Naive thymus-derived CD4-positive, alpha-beta T cell (primary cell): Measurements from ENCODE around the gene PCDHA10. TPM values are rescaled to one million over a fixed set of nuclear protein-coding genes. Genes with fewer than 3 reads are reported as not detected.
"Not testable (repeated sequence)": the region's sequence is repeated elsewhere in the genome, so short reads cannot be mapped to it uniquely, and the experiment has no call there.

Experiments used
- ATAC-seq: fragments of 150-1000 bp; cut with Tn5 transposase; 2 replicates; pipeline ENCODE4 v1.10.0; 2021; ENCODE audit warnings: mild to moderate bottlenecking, moderate library complexity
- CTCF ChIA-PET: fragments of 350-600 bp; sonication (Branson Sonifier 250); formaldehyde crosslinking; loops from one replicate; lab custom pipeline; 2021; ENCODE audit warnings: antibody characterized with exemption; lab: Charles Lee
- POLR2A ChIA-PET: fragments of 350-600 bp; sonication (Branson Sonifier 250); formaldehyde crosslinking; loops from one replicate; lab custom pipeline; 2021; ENCODE audit warnings: antibody characterized with exemption, inconsistent platforms; lab: Charles Lee
- DNase-seq, 9 donors: peaks; one replicate each; pipeline versions ENCODE4 v3.0.0 to v3.0.0-alpha.2; 2020 to 2022; ENCODE audit warnings: mixed read lengths in 1 of 9
- H3K27ac ChIP-seq: one replicate; pipeline ENCODE4 v1.7.0; 2013; ENCODE audit warnings: mild to moderate bottlenecking, low read depth, low read length, moderate library complexity
- H3K27me3 ChIP-seq, 2 donors: one replicate each; pipeline ENCODE4 v1.7.0; 2013; ENCODE audit warnings: low read length in 2 of 2, mild to moderate bottlenecking in 2 of 2, moderate library complexity in 2 of 2; ENCODE audit not compliant: control insufficient read depth in 2 of 2, insufficient read depth in 2 of 2
- H3K36me3 ChIP-seq, 3 experiments: 1 replicate in 2 of 3; 2 replicates in 1 of 3; pipeline ENCODE4 v1.7.0; 2013; ENCODE audit warnings: low read length in 3 of 3, mild to moderate bottlenecking in 3 of 3, moderate library complexity in 1 of 3; ENCODE audit not compliant: insufficient read depth in 3 of 3, control insufficient read depth in 2 of 3
- H3K4me1 ChIP-seq, 2 donors: one replicate each; pipeline ENCODE4 v1.7.0; 2013; ENCODE audit warnings: low read length in 2 of 2, mild to moderate bottlenecking in 2 of 2, moderate library complexity in 1 of 2; ENCODE audit not compliant: control insufficient read depth in 2 of 2, insufficient read depth in 2 of 2
- H3K4me3 ChIP-seq: 2 replicates; pipeline ENCODE4 v1.7.0; 2013; ENCODE audit warnings: mild to moderate bottlenecking, low read length
- H3K9me3 ChIP-seq, 3 experiments: 1 replicate in 2 of 3; 2 replicates in 1 of 3; pipeline ENCODE4 v1.7.0; 2013; ENCODE audit warnings: low read length in 3 of 3; ENCODE audit not compliant: control insufficient read depth in 2 of 3
- H3K27ac Mint-ChIP-seq, 9 donors: one replicate each; pipeline ENCODE4 v1.8.0; 2020 to 2022; ENCODE audit warnings: mixed read lengths in 9 of 9, mild to moderate bottlenecking in 8 of 9, moderate library complexity in 5 of 9, inconsistent platforms in 2 of 9
- H3K27me3 Mint-ChIP-seq, 5 donors: one replicate each; pipeline ENCODE4 v1.8.0; 2021 to 2022; ENCODE audit warnings: mixed read lengths in 5 of 5, mild to moderate bottlenecking in 1 of 5
- H3K36me3 Mint-ChIP-seq, 5 donors: one replicate each; pipeline ENCODE4 v1.8.0; 2020 to 2022; ENCODE audit warnings: mixed read lengths in 5 of 5, mild to moderate bottlenecking in 3 of 5, inconsistent platforms in 1 of 5
- H3K4me1 Mint-ChIP-seq, 7 donors: one replicate each; pipeline ENCODE4 v1.8.0; 2020 to 2022; ENCODE audit warnings: mixed read lengths in 7 of 7, mild to moderate bottlenecking in 3 of 7, inconsistent platforms in 1 of 7
- H3K4me3 Mint-ChIP-seq, 10 donors: one replicate each; pipeline ENCODE4 v1.8.0; 2020 to 2022; ENCODE audit warnings: mild to moderate bottlenecking in 10 of 10, mixed read lengths in 10 of 10, moderate library complexity in 6 of 10, inconsistent platforms in 2 of 10
- H3K9me3 Mint-ChIP-seq, 11 donors: one replicate each; pipeline ENCODE4 v1.8.0; 2020 to 2022; ENCODE audit warnings: mixed read lengths in 11 of 11, mild to moderate bottlenecking in 4 of 11, inconsistent platforms in 1 of 11, moderate library complexity in 1 of 11
- intact Hi-C, 2 donors: fragments of 100-400 bp; cut with micrococcal nuclease; formaldehyde crosslinking; loops; one replicate each; pipeline ENCODE4 v1.15.1; 2023
- polyA plus RNA-seq, 2 donors: library from polyadenylated mRNA; unstranded; fragments of 300-500 nt; fragmentation: Illumina TruSeq; gene quantifications; one replicate each; pipeline ENCODE4 v1.2.3, GENCODE V29; 2021
- total RNA-seq, 6 experiments: library from RNA in 5 of 6; stranded (reverse) in 5 of 6; gene quantifications; 1 replicate in 5 of 6; 2 replicates in 1 of 6; pipeline ENCODE4 v1.2.3 and lab custom pipeline; 2021 to 2026

Gene PCDHA10
- total and polyA plus RNA-seq, 7 experiments from 2014 or later: not detected

DNA sequence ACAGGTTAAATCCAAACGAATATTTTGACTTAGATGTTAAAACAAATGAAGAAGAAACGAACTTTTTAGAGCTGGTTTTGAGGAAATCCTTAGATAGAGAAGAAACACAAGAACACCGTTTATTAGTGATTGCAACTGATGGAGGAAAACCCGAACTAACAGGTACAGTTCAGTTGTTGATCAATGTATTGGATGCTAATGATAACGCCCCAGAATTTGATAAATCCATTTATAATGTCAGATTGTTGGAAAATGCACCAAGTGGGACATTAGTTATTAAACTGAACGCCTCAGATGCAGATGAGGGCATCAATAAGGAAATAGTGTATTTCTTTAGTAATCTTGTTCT lies 33.4 kb upstream of the PCDHA10 start:
- no peaks in the 10 kb centered on the region for H3K4me1 Mint-ChIP-seq
- Histone ChIP-seq H3K4me3 (no peak overlapping the region), H3K36me3 (no peaks in the 10 kb centered on the region), H3K27ac (no peak overlapping the region), H3K4me1 (no peaks in the 10 kb centered on the region), H3K9me3 (peaks cover 0 to 23% (median 0%) of the 10 kb centered on the region in 3 experiments), H3K27me3 (peaks cover 0 to 4% of the 10 kb centered on the region in 2 donors)
- ChIA-PET CTCF (no interaction called here), POLR2A (no interaction called here)
- intact Hi-C loops: no loop called here
- H3K36me3 Mint-ChIP-seq: peaks cover 0 to 13% (median 0%) of the 10 kb centered on the region in 5 donors
- H3K27me3 Mint-ChIP-seq: peaks cover 0 to 54% (median 38%) of the 10 kb centered on the region in 5 donors
- no peak overlapping the region for H3K4me3 Mint-ChIP-seq
- H3K9me3 Mint-ChIP-seq: peaks cover 3 to 77% (median 24%) of the 10 kb centered on the region in 11 donors
- DNase-seq (no peak), ATAC-seq (no peak)
- no peak overlapping the region for H3K27ac Mint-ChIP-seq

DNA sequence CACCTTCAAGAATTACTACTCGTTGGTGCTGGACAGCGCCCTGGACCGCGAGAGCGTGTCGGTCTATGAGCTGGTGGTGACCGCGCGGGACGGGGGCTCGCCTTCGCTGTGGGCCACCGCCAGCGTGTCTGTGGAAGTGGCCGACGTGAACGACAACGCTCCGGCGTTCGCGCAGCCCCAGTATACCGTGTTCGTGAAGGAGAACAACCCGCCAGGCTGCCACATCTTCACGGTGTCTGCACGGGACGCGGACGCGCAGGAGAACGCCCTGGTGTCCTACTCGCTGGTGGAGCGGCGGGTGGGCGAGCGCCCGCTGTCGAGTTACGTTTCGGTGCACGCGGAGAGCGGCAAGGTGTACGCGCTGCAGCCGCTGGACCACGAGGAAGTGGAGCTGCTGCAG lies 32.7 kb upstream of the PCDHA10 start:
- POLR2A ChIA-PET, H3K4me1 ChIP-seq, H3K4me3 Mint-ChIP-seq, ATAC-seq, H3K27me3 ChIP-seq, intact Hi-C loops, H3K36me3 ChIP-seq, H3K27ac Mint-ChIP-seq, H3K4me1 Mint-ChIP-seq, DNase-seq, CTCF ChIA-PET, H3K27ac ChIP-seq, H3K4me3 ChIP-seq: not testable (repeated sequence)
- Mint-ChIP-seq H3K27me3 (peaks cover 0 to 54% (median 45%) of the 10 kb centered on the region in 5 donors), H3K9me3 (peaks cover 3 to 77% (median 29%) of the 10 kb centered on the region in 11 donors), H3K36me3 (peaks cover 0 to 13% (median 0%) of the 10 kb centered on the region in 5 donors)
- H3K9me3 ChIP-seq: peaks cover 0 to 25% (median 0%) of the 10 kb centered on the region in 3 experiments

DNA sequence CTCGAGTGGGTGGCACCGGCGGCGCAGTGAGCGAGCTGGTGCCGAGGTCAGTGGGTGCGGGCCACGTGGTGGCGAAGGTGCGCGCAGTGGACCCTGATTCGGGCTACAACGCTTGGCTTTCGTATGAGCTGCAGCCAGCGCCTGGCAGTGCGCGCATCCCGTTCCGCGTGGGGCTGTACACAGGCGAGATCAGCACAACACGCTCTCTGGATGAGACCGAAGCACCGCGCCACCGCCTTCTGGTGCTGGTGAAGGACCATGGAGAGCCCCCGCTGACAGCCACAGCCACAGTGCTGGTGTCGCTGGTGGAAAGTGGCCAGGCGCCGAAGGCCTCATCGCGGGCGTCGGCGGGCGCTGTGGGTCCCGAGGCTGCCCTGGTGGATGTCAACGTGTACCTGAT lies 32.2 kb upstream of the PCDHA10 start:
- Histone ChIP-seq H3K4me1 (no peaks in the 10 kb centered on the region), H3K27ac (no peak overlapping the region), H3K36me3 (no peaks in the 10 kb centered on the region), H3K4me3 (no peak overlapping the region), H3K9me3 (peaks cover 0 to 28% (median 0%) of the 10 kb centered on the region in 3 experiments), H3K27me3 (peaks cover 0 to 4% of the 10 kb centered on the region in 2 donors)
- Mint-ChIP-seq H3K27me3 (peaks cover 2 to 54% (median 48%) of the 10 kb centered on the region in 5 donors), H3K36me3 (peaks cover 0 to 13% (median 0%) of the 10 kb centered on the region in 5 donors), H3K27ac (no peak overlapping the region), H3K4me3 (no peak overlapping the region), H3K4me1 (no peaks in the 10 kb centered on the region), H3K9me3 (peaks cover 3 to 77% (median 29%) of the 10 kb centered on the region in 11 donors)
- ChIA-PET CTCF (no interaction called here), POLR2A (no interaction called here)
- ATAC-seq: no peak
- intact Hi-C loops: no loop called here
- no peak for DNase-seq

DNA sequence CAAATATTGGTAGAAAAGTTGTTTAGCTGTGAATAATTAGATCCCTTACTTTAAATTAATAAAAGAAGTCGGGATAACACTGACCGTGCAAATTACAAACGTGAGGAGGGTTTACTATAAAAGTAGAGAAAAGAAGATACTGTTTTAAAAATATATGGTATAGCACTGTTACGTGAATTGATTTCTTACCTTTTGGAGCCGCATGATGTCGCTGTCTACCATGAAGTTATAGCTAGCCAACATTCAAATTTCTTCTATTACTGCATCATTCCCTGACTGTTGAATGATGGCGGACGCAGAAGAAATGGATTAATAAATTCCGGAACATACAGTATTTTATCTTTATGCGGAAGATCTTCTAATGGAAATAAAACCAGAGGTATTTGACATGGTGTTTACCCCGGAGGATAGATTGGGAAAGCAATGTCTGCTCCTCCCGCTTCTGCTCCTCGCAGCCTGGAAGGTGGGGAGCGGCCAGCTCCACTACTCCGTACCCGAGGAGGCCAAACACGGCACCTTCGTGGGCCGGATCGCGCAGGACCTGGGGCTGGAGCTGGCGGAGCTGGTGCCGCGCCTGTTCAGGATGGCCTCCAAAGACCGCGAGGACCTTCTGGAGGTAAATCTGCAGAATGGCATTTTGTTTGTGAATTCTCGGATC lies 27.9 kb upstream of the PCDHA10 start, which contains the start of gene PCDHA6:
Gene PCDHA6, plus strand, starts transcription at position 257 of the 658 bp plus-strand sequence. Its CDS starts 132 bp downstream, at position 389.
- H3K36me3 ChIP-seq: no peaks in the 10 kb centered on the region
- no peaks in the 10 kb centered on the region for H3K4me1 ChIP-seq
- no peak within 1 kb of the TSS for H3K4me3 ChIP-seq
- ATAC-seq (no peak), DNase-seq (no peak)
- Mint-ChIP-seq H3K36me3 (peaks cover 0 to 17% (median 0%) of the 10 kb centered on the region in 5 donors), H3K9me3 (peaks cover 5 to 81% (median 35%) of the 10 kb centered on the region in 11 donors), H3K27ac (peak within 1 kb of the TSS in 1 of 9 donors; percentile 65), H3K27me3 (peaks cover 3 to 57% (median 44%) of the 10 kb centered on the region in 5 donors), H3K4me3 (peak within 1 kb of the TSS in 1 of 10 donors; percentile 23), H3K4me1 (no peaks in the 10 kb centered on the region)
- H3K9me3 ChIP-seq: peaks cover 0 to 28% (median 0%) of the 10 kb centered on the region in 3 experiments
- CTCF ChIA-PET: no interaction called here
- no peak within 1 kb of the TSS for H3K27ac ChIP-seq
- POLR2A ChIA-PET: no interaction called here
- peaks cover 0 to 10% of the 10 kb centered on the region in 2 donors for H3K27me3 ChIP-seq
- intact Hi-C loops: no loop called here

DNA sequence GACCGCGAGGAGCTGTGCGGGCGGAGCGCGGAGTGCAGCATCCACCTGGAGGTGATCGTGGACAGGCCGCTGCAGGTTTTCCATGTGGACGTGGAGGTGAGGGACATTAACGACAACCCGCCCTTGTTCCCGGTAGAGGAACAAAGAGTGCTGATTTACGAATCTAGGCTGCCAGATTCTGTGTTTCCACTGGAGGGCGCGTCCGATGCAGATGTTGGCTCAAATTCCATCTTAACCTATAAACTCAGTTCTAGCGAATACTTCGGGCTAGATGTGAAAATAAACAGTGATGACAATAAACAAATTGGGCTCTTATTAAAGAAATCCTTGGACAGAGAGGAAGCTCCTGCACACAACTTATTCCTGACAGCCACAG lies 27.3 kb upstream of the PCDHA10 start:
- Histone ChIP-seq H3K9me3 (peaks cover 0 to 32% (median 0%) of the 10 kb centered on the region in 3 experiments), H3K27me3 (peaks cover 0 to 11% of the 10 kb centered on the region in 2 donors), H3K27ac (no peak overlapping the region), H3K36me3 (no peaks in the 10 kb centered on the region), H3K4me1 (no peaks in the 10 kb centered on the region), H3K4me3 (no peak overlapping the region)
- DNase-seq (no peak), ATAC-seq (no peak)
- Mint-ChIP-seq H3K27me3 (peaks cover 3 to 62% (median 48%) of the 10 kb centered on the region in 5 donors), H3K4me1 (no peaks in the 10 kb centered on the region), H3K27ac (peak overlapping the region in 1 of 9 donors; percentile 58), H3K36me3 (peaks cover 0 to 21% (median 0%) of the 10 kb centered on the region in 5 donors), H3K4me3 (peak overlapping the region in 1 of 10 donors; percentile 23), H3K9me3 (peaks cover 6 to 86% (median 38%) of the 10 kb centered on the region in 11 donors)
- CTCF ChIA-PET: no interaction called here
- intact Hi-C loops: no loop called here
- POLR2A ChIA-PET: no interaction called here

DNA sequence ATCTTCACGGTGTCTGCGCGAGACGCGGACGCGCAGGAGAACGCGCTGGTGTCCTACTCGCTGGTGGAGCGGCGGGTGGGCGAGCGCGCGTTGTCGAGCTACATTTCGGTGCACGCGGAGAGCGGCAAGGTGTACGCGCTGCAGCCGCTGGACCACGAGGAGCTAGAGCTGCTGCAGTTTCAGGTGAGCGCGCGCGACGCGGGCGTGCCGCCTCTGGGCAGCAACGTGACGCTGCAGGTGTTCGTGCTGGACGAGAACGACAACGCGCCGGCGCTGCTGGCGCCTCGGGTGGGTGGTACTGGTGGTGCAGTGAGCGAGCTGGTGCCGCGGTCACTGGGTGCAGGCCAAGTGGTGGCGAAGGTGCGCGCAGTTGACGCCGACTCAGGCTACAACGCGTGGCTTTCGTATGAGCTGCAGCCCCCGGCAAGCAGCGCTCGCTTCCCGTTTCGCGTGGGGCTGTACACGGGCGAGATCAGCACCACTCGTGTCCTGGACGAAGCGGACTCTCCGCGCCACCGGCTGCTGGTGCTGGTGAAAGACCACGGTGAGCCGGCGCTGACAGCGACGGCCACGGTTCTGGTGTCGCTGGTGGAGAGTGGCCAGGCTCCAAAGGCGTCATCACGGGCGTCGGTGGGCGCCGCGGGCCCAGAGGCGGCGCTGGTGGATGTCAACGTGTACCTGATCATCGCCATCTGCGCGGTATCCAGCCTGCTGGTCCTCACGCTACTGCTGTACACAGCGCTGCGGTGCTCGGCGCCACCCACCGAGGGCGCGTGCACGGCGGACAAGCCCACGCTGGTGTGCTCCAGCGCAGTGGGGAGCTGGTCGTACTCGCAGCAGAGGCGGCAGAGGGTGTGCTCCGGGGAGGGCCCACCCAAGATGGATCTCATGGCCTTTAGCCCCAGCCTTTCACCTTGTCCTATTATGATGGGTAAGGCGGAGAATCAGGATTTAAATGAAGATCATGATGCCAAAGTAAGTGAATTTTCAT lies 25.9 kb upstream of the PCDHA10 start:
- Mint-ChIP-seq H3K27me3 (peaks cover 3 to 74% (median 59%) of the 10 kb centered on the region in 5 donors), H3K36me3 (peaks cover 0 to 26% (median 4%) of the 10 kb centered on the region in 5 donors), H3K9me3 (peaks cover 9 to 91% (median 43%) of the 10 kb centered on the region in 11 donors)
- intact Hi-C loops, DNase-seq, ATAC-seq, H3K4me1 Mint-ChIP-seq, H3K27ac ChIP-seq, H3K4me1 ChIP-seq, H3K27ac Mint-ChIP-seq, H3K4me3 Mint-ChIP-seq, H3K36me3 ChIP-seq, CTCF ChIA-PET, POLR2A ChIA-PET, H3K4me3 ChIP-seq: not testable (repeated sequence)
- H3K27me3 ChIP-seq: peaks cover 0 to 11% of the 10 kb centered on the region in 2 donors
- peaks cover 0 to 30% (median 0%) of the 10 kb centered on the region in 3 experiments for H3K9me3 ChIP-seq
